ENCODE data around the gene MAP2K5. TPM values are rescaled to one million over a fixed set of nuclear protein-coding genes. Genes with fewer than 3 reads are reported as not detected.
A peak's percentile ranks its signal among the peaks of the same experiment; 100 is the strongest.

MAP2K5 gene
- total RNA-seq, 1 donor from 2014 or later: 29.0 TPM

- no peak for DNase-seq
- Mint-ChIP-seq H3K4me3 (ENCODE audit: unreplicated experiment) (no peak overlapping the region), H3K27ac (ENCODE audit: unreplicated experiment) (no peak overlapping the region), H3K9me3 (ENCODE audit: unreplicated experiment) (no peaks in the 10 kb centered on the region), H3K36me3 (ENCODE audit: unreplicated experiment) (peaks cover 14% of the 10 kb centered on the region), H3K4me1 (ENCODE audit: low read depth, unreplicated experiment) (peaks cover 1% of the 10 kb centered on the region), H3K27me3 (ENCODE audit: unreplicated experiment) (peaks cover 2% of the 10 kb centered on the region)
- no peak for TF ChIP-seq CTCF (IDR thresholded peaks at IDR 0.05; ENCODE audit: partially characterized antibody, unreplicated experiment)
Measured at GRCh38 chr15:67700023-67700422, 157.5 kb downstream of the MAP2K5 start.

- Mint-ChIP-seq H3K27ac (ENCODE audit: unreplicated experiment) (no peak overlapping the region), H3K36me3 (ENCODE audit: unreplicated experiment) (peaks cover 14% of the 10 kb centered on the region), H3K4me1 (ENCODE audit: low read depth, unreplicated experiment) (peaks cover 1% of the 10 kb centered on the region), H3K27me3 (ENCODE audit: unreplicated experiment) (peaks cover 4% of the 10 kb centered on the region), H3K9me3 (ENCODE audit: unreplicated experiment) (no peaks in the 10 kb centered on the region), H3K4me3 (ENCODE audit: unreplicated experiment) (no peak overlapping the region)
- no peak for TF ChIP-seq CTCF (IDR thresholded peaks at IDR 0.05; ENCODE audit: partially characterized antibody, unreplicated experiment)
- DNase-seq: no peak
Measured at GRCh38 chr15:67701669-67702068, 159.2 kb downstream of the MAP2K5 start.

DNA sequence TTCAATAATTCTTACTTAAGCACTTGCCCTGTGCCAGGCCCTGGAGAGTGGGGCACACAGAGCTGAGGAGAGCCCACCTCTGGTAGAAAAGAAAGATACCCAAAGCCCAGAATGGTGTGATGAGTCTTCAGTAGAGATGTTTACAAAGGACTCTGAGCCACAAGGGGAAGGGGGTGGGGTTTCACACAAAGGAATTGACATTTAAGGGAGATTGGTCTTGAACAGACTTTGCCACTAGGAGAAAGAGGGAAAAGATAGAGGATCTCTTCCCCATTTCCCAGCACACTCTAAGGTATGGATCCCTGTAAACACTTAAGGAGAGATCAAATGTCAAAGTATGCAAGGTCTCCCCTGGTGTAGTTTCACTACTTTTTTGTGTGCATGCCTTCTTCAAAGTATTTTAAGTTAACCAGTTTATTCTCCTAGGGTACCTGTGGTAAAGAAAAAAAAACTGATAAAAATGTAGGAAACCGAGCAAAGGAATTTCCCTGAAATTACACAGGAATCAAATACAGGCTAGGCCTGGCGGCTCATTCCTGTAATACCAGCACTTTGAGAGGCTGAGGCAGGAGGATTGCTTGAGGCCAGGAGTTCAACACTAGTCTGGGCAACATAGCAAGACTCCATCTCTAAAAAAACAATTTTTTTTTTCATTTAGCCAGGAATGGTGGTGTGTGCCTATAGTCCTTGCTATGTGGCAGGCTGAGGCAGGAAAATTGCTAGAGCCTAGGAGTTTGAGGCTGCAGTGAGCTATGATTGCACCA lies 165.2 kb downstream of the MAP2K5 start:
- DNase-seq: no peak
- Mint-ChIP-seq H3K4me1 (ENCODE audit: low read depth, unreplicated experiment) (peaks cover 9% of the 10 kb centered on the region), H3K27ac (ENCODE audit: unreplicated experiment) (no peak overlapping the region), H3K27me3 (ENCODE audit: unreplicated experiment) (peaks cover 4% of the 10 kb centered on the region), H3K9me3 (ENCODE audit: unreplicated experiment) (no peaks in the 10 kb centered on the region), H3K36me3 (ENCODE audit: unreplicated experiment) (no peaks in the 10 kb centered on the region), H3K4me3 (ENCODE audit: unreplicated experiment) (no peak overlapping the region)
- TF ChIP-seq CTCF (IDR thresholded peaks at IDR 0.05; ENCODE audit: partially characterized antibody, unreplicated experiment): no peak

DNA sequence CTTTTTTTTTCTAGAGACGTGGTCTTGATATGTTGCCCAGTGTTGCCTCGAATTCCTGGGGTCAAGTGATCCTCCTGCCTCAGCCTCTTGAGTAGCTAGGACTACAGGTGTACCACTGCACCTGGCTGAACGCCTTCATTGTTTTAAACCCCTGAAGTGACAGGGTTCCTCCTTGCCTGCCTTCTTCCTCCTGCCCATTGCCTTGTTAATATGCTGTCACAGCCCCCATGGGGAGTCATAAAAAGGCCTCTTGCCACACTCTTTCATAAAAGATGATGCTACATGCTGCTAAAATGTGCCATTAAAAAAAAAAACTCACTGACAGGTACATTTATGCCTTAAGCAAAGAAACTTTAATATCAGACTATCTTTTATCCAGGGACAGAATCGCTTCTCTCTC lies 166.0 kb downstream of the MAP2K5 start:
- no peak overlapping the region for H3K4me3 Mint-ChIP-seq (ENCODE audit: unreplicated experiment)
- H3K27me3 Mint-ChIP-seq (ENCODE audit: unreplicated experiment): peaks cover 4% of the 10 kb centered on the region
- H3K4me1 Mint-ChIP-seq (ENCODE audit: low read depth, unreplicated experiment): peaks cover 9% of the 10 kb centered on the region
- H3K36me3 Mint-ChIP-seq (ENCODE audit: unreplicated experiment): no peaks in the 10 kb centered on the region
- DNase-seq: no peak
- no peaks in the 10 kb centered on the region for H3K9me3 Mint-ChIP-seq (ENCODE audit: unreplicated experiment)
- H3K27ac Mint-ChIP-seq (ENCODE audit: unreplicated experiment): no peak overlapping the region
- TF ChIP-seq CTCF (IDR thresholded peaks at IDR 0.05; ENCODE audit: partially characterized antibody, unreplicated experiment): no peak

DNA sequence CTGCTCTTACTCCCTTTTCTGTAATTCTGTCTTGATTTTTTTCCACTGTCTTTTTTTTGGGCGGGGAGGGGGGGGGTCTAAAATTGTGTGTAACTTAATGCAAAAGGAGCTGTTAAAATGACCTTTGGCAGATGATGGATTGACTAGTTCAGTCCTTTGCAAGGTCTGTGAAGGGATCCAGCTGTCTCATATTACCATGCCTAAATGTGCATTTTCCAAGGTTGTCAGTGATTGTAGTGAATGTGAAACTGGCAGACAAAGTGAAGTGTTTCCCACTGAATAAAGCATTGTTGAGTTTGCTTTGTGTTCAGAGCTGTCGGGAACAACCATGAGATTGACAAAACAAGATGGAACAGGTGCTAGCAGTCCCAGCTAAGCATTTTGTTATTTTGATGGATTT lies 172.7 kb downstream of the MAP2K5 start:
- Mint-ChIP-seq H3K36me3 (ENCODE audit: unreplicated experiment) (no peaks in the 10 kb centered on the region), H3K4me3 (ENCODE audit: unreplicated experiment) (no peak overlapping the region), H3K9me3 (ENCODE audit: unreplicated experiment) (no peaks in the 10 kb centered on the region), H3K4me1 (ENCODE audit: low read depth, unreplicated experiment) (peaks cover 12% of the 10 kb centered on the region), H3K27ac (ENCODE audit: unreplicated experiment) (peak overlapping the region; percentile 52), H3K27me3 (ENCODE audit: unreplicated experiment) (no peaks in the 10 kb centered on the region)
- no peak for TF ChIP-seq CTCF (IDR thresholded peaks at IDR 0.05; ENCODE audit: partially characterized antibody, unreplicated experiment)
- DNase-seq: no peak
